ENCODE measurements around the gene HRH3.

The HRH3 gene

DNA sequence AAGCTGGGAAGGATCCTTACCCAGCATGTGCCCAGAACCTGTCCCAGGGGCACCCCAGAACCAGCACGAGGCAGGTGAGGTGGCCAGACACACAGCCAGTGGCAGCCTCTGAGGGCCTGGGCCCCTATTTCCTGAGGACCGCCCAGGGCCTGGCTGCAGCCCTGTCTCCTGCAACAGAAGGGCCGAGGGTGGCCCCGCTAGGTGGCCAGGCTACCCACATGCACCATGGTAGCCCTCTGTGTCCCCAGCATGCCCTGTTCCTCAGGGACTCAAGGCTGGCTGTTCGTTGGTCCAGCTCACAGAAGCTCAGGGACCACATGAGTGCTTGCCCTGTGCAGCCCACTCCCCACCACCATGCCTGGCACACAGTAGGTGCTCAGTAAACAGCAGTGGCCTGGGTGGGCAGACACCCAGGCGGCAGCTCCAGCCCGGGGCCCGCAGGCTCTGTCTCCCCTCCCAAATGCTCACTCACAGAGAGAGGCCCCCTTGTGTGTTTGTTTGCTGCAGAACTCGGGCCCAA, 8.2 kb downstream of the HRH3 start:
- TF ChIP-seq, protein P1, sequence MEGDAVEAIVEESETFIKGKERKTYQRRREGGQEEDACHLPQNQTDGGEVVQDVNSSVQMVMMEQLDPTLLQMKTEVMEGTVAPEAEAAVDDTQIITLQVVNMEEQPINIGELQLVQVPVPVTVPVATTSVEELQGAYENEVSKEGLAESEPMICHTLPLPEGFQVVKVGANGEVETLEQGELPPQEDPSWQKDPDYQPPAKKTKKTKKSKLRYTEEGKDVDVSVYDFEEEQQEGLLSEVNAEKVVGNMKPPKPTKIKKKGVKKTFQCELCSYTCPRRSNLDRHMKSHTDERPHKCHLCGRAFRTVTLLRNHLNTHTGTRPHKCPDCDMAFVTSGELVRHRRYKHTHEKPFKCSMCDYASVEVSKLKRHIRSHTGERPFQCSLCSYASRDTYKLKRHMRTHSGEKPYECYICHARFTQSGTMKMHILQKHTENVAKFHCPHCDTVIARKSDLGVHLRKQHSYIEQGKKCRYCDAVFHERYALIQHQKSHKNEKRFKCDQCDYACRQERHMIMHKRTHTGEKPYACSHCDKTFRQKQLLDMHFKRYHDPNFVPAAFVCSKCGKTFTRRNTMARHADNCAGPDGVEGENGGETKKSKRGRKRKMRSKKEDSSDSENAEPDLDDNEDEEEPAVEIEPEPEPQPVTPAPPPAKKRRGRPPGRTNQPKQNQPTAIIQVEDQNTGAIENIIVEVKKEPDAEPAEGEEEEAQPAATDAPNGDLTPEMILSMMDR (IDR thresholded peaks at IDR 0.05) = no peak

GRCh38 chr20:62211216-62211615, 8.9 kb downstream of the HRH3 start:
- TF ChIP-seq, protein P1 (IDR thresholded peaks at IDR 0.05) = no peak

- TF ChIP-seq, protein P1 (IDR thresholded peaks at IDR 0.05) = no peak
Observed at GRCh38 chr20:62210496-62210855, 9.6 kb downstream of the HRH3 start.

DNA sequence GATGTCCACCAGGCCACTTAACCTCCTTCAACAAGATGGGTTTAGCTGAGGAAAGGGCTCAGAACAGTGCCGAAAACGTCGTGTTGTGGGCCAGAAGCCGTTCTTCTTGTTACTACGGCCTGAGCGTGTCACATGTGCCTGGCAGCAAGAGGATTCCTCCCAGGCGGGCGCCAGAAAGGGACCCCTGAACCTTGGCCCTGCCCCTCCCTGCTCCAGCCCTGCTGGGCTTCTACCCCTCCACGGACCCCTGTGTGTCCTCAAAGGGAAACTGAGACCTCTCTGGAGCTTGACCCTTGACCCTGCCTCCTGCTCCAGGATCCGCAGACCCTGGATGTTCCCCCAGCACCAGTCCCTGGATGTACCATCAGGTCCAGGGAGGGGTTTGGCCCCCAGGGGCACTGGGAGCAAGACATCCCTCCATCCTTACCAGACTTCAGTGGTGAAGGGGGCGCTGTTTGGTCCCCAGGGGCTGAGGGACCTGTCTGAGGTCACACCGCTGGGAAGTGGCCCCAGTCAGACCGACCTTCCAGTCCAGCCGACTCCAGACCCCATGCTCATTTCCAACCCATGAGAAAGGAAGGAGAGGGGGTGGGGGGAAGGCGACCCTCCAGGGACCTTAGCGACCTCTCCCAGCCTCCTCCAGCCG, 10.1 kb downstream of the HRH3 start:
- TF ChIP-seq, protein P1 (IDR thresholded peaks at IDR 0.05) = no peak

DNA sequence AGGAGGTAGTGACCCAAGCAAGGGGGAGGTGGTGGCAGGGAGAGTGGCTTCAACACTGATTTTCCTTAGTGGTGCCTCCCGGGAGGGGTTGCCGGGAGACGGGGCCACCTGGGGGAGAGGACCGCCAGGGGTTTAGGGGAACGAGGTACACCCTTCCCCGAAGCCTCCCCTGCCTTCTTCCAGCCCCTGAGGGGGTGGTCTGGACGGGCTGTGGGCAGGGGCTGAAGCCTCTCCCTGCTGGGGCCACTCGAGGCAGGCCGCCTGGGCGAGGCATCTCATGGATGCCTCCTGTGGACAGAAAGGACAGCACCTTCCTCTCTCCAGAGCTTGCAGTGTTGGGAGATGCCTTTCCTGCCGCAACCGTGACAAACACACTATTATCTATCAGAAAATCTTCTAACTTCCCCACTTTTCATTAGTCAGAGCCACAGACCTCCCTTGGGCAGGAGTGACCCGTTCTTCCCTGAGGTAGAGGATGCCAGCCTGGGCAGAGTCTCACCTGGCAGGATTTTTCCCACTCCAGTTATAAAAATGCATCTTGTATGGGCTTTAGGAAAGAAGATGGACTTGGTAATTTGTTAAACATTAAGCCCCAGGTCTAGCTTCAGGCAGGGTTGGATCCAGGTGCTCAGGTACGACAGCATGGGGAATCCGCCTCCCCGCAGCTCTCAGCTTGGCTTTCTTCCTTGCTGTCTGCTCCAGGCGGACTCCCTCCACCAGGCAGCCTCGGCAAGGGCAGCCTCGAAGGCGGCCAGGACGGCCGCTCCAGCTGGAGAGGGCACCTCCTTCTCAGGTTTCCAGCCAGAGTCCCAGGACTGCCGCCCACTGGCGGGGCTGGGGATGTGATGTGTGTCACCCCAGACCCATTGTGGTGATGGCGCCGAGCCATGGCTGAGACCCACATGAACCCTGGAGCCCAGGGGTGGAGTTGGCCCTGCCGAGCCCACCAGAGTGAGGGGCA, 11.0 kb downstream of the HRH3 start:
- TF ChIP-seq, protein P1 (IDR thresholded peaks at IDR 0.05) = no peak

GRCh38 chr20:62208061-62208794, 11.8 kb downstream of the HRH3 start:
- TF ChIP-seq, protein P1 (IDR thresholded peaks at IDR 0.05) = no peak

GRCh38 chr20:62206388-62206775, 13.7 kb downstream of the HRH3 start:
- TF ChIP-seq, protein P1 (IDR thresholded peaks at IDR 0.05) = no peak

Measured in LNCAP (cell line).